Choroid plexus epithelial cell (primary cell): ENCODE results near the gene MTRF1.

Experiments used
- DNase-seq: peaks from one replicate; pipeline ENCODE4 v3.0.0-alpha.2; 2010; ENCODE audit warnings: low read depth
- H3K4me3 ChIP-seq: 2 replicates; pipeline ENCODE4 v1.5.1; 2011; ENCODE audit warnings: low read depth, mild to moderate bottlenecking, control low read depth, low read length, moderate library complexity
- CTCF ChIP-seq: conservative IDR thresholded peaks from 2 replicates; pipeline ENCODE4 v1.5.1; 2011; ENCODE audit warnings: low read depth, mild to moderate bottlenecking, control low read depth, inconsistent platforms, low read length, moderate library complexity

MTRF1 gene

GRCh38 chr13:41222259-41222852 is 41.0 kb downstream of the MTRF1 start:
- peak; percentile 77 for TF ChIP-seq CTCF
- DNase-seq, result peak; percentile 76
- no peak overlapping the region for H3K4me3 ChIP-seq

GRCh38 chr13:41220401-41220800 is 43.0 kb downstream of the MTRF1 start:
- no peak overlapping the region for H3K4me3 ChIP-seq
- TF ChIP-seq CTCF, result no peak
- no peak for DNase-seq

GRCh38 chr13:41216160-41216559 is 47.2 kb downstream of the MTRF1 start:
- peak; percentile 53 for DNase-seq
- no peak overlapping the region for H3K4me3 ChIP-seq
- TF ChIP-seq CTCF, result no peak

GRCh38 chr13:41213919-41214318 is 49.5 kb downstream of the MTRF1 start:
- no peak for TF ChIP-seq CTCF
- no peak for DNase-seq
- H3K4me3 ChIP-seq, result no peak overlapping the region

- no peak overlapping the region for H3K4me3 ChIP-seq
- TF ChIP-seq CTCF, result no peak
- DNase-seq, result no peak
These were observed 50.1 kb downstream of the MTRF1 start for GRCh38 chr13:41213316-41213715.

DNA sequence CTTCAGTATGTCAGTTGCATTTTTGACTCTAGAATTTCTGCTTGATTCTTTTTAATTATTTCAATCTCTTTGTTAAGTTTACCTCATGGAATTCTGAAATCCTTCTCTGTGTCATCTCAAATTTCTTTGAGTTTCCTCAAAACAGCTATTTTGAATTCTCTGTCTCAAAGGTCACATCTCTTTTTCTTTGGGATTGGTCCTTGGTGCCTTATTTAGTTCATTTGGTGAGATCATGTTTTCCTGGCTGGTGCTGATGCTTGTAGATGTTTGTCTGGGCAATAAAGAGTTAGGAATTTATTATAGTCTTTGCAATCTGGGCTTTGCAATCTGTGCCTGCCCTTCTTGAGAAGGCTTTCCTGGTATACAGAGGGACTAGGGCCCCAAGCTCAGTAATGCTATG is 50.5 kb downstream of the MTRF1 start:
- no peak overlapping the region for H3K4me3 ChIP-seq
- no peak for TF ChIP-seq CTCF
- DNase-seq, result no peak

GRCh38 chr13:41211062-41211461 is 52.3 kb downstream of the MTRF1 start:
- TF ChIP-seq CTCF, result no peak
- no peak for DNase-seq

More at GRCh38 chr13:41211062-41211461, 52.3 kb downstream of the MTRF1 start:
- H3K4me3 ChIP-seq, result no peak overlapping the region
